NCI-H748 (cell line): ENCODE data around the gene GLT8D2.
"Not testable (repeated sequence)": the region's sequence is repeated elsewhere in the genome, so short reads cannot be mapped to it uniquely, and the experiment has no call there.

ENCODE experiments used
- DNase-seq: peaks from one replicate; lab custom pipeline; 2025; ENCODE audit not compliant: unreplicated experiment; lab: John Stamatoyannopoulos, UW

GLT8D2 gene

DNA sequence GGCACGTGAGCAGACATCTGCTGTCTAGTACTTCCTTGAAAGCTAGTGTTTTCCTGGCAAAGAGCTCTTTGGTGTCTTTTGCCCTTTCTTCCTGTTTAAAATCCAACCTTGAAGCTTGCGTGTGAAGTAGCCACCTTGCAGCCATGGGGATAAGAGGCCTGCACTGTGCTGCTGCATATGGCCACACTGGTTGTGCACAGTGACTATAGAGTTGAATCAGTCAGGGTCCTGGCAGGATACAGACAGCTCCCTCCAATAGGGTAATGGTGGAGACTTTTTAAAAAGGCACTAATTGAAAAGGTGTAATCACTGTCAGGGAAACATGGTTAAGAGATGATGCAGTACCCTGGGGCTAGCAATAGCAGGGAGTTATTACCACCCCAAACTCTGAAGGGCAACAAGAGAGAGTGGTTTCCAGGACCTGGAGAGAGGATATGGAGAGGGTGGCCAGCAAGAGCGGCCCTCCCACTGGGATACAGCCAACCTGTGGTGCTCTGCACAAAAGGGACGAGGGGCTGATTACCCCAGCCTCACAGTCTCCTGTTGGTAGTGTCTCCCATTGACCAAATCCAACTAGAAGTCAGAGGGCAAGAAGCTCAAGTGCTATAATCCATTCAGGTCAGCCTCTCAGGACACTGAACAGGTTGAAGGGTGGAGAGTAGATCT is 4.8 kb upstream of the GLT8D2 start:
- DNase-seq = no peak

DNA sequence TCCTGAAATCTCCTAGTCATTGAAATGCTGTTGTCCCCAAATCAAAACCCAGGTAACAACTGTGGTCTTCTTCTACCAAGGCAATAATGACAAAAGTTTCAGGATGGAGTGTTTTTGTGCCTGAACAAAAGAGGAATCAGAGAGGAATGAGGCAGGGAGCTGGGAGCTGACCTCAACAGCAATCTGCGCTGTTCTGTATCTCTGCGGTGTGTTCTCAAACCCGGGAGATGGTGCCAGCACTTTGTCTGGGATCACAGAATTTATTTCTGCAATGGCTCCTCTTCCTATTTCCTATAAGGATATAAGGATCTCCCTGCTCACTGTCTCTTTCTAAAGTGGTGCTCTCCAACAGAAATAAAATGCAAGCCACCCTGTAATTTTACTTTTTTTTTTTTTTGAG is 449 bp upstream of the GLT8D2 start:
- DNase-seq = no peak

DNA sequence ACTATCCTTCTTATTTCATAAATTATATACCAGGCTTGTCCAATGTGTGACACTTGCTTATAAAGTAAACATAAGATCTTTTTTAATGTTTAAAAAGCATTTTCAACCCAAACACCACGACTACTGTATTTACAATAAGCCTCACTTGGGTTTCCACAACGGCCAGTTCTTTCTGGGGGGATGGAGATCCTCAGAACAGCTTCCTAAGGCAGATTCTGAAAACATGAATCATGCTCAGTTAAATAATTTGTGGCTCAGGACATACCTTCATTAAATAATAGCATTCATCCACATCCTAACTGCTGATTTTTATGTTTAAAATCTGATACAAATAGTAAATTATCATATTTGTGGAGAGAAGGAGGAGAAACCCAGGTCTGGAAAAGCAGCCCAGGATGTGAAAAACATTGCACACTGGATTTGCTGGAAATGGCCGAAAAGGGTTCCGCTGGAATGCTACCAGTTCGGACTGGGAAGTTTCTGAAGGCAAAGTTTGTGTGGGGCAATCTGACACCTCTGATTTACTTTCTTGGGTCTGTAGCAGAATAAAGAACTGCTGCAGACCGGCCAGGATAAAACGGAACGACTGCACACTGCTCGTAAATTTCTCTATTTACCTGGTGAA is 597 bp downstream of the GLT8D2 start:
- no peak for DNase-seq

DNA sequence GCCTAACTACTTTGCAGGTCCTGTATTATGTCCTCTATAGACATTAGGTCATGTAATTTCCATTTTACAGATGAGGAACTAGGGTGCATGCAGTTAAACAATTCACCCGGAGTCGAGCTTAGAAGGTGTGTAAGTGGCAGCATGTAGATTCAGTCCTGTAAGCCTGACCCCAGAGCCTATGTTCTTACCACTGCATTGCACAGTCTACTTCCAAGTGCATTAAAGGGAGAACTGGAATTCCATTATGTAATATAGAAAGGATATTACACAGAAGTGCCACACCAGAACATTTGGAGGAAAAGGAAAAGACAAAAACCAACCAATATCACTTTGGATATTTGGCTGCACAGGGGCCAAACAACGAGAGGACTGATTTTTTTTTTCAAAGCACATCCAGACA is 1.2 kb downstream of the GLT8D2 start:
- no peak for DNase-seq

DNA sequence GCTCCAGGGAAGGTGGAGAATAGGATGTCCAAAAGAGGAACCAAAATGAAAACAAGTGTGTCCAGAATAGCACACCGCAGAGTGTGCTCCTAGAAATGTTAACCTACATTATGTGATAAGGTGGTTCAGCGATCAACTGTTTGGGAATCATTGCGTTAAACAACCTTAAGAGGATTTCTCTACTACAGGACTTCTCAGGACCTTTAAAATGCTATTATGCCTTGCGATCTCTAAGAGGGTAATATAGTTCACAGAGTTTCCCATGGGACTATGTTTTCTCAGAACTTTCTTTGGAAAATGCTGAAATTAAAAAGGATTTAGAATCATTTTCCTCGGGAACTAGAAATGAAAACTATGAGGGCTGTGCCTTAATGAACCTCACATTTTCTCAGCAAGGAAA is 1.8 kb downstream of the GLT8D2 start:
- DNase-seq = no peak

DNA sequence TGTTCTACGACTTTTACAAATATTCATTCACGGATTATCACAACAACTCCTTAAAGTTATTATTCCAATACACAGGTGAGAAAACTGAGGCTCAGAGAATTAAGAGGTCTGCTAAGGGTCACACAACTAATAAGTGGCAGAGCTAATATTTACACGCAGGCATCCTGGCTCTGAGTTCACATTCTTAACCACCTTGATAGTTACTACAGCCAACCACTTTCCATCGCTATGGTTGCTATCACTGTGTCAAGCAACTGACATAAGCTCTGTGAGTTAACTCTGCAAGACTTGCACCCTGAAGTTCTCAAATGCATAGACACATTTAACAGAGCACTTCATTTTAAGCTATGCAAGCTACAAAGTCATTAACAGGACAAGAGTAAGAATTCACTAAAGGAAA is 3.7 kb downstream of the GLT8D2 start:
- DNase-seq = no peak

DNA sequence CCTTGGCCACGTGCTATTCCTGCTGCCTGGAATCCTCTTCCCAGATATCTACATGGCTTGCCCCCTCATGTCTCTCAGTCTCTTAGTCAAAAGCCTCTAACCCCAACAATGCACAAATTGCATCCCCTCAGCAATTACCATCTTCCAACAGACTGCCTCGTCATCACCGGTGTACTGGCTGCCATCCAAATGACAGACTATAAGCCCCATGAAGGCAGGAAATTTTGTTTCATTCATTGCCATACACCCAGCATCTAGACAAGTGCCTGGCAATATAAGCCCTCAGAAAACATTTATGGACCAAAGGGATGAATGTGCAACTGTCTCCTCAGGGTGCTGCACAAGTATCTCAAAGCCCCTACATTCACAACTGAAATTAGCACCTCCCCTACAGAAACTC is 5.8 kb downstream of the GLT8D2 start:
- no peak for DNase-seq

DNA sequence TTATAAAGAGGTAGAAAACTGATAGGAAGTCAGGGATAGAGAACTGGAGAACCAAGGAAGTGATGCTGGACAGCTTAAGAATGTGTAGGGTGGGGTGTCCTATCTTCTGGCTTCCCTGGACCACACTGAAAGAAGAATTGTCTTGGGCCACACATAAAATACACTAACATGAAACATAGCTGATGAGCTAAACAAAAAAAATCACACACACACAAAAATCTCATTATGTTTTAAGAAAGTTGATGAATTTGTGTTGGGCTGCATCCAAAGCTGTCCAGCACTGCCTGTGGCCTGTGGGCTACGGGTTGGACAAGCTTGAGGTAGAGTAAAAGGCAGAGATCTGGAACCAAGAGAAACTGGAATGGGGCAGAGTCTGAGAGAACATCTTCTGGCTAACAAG is 7.4 kb downstream of the GLT8D2 start:
- no peak for DNase-seq

DNA sequence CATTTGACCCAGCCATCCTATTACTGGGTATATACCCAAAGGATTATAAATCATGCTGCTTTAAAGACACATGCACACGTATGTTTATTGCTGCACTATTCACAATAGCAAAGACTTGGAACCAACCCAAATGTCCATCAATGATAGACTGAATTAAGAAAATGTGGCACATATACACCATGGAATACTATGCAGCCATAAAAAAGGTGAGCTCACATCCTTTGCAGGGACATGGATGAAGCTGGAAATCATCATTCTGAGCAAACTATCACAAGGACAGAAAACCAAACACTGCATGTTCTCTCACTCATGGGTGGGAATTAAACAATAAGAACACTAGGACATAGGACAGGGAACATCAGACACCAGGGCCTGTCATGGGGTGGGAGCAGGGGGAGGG is 10.2 kb downstream of the GLT8D2 start:
- DNase-seq = not testable (repeated sequence)

DNA sequence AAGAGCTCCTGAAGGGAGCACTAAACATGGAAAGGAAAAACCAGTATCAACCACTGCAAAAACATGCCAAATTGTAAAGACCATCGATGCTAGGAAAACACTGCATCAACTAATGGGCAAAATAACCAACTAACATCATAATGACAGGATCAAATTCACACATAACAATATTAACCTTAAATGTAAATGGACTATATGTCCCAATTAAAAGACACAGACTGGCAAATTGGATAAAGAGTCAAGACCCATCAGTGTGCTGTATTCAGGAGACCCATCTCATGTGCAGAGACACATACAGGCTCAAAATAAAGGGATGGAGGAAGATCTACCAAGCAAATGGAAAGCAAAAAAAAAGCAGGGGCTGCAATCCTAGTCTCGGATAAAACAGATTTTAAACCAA is 13.8 kb downstream of the GLT8D2 start:
- not testable (repeated sequence) for DNase-seq

DNA sequence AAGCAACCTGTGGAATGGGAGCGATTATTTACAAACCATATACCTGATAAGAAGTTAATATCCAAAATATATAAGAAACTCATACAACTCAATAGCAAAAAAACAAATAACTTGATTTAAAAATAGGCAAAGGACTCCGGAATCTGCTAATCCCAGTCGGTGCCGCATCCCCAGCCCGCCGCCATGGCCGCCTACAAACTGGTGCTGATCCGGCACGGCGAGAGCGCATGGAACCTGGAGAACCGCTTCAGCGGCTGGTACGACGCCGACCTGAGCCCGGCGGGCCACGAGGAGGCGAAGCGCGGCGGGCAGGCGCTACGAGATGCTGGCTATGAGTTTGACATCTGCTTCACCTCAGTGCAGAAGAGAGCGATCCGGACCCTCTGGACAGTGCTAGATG is 19.4 kb downstream of the GLT8D2 start:
- DNase-seq = not testable (repeated sequence)

DNA sequence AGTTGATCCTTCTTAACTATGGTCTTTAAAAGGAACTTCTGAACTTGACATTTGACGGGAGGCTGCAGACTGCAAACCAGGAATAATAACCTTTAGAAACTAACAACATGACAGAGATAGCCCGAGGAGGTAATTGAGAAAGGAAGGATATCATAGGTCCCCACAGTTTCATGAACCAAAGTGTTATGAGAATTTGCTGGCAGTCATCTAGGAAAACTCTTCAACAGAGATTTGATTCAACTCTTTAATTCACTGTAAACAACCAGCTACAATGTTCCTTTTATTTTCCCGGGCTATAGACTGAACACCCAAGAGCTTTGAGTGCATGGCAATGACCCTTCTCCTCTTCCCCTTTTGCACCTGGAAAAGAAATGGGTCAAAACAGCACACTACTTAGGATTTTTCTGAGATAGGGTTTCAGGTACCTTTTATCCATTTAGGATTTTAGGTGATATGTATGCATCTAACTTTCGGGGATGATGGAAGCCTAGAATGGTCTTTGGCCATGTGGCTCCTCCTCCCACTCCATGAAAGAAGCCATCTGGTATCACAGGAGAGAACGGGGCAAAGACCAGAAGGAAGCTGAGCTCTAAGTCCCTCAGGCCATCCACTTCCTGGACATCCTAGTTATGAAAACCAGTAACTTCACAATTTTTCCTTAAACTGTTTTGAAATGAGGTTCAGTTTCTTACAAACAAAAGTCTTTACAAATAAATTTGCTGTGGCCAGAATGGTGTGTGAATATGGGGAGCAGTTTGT is 23.0 kb downstream of the GLT8D2 start:
- DNase-seq = no peak

DNA sequence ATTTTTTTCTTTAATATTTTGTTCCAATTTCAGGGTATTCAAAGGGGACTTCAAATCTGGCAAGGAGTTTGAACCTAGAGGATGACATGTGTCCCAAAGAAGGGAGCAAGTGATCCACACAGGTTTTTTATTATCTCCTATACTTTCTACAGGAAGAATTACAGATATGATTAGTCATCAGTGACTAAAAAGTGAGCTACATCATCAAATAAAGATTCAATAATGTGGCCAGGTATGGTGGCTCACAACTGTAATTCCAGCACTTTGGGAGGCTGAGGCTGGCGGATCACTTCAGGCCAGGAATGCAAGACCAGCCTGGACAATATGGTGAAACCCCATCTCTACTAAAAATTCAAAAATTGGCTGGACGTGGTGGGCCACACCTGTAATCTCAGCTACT is 24.2 kb downstream of the GLT8D2 start:
- no peak for DNase-seq

DNA sequence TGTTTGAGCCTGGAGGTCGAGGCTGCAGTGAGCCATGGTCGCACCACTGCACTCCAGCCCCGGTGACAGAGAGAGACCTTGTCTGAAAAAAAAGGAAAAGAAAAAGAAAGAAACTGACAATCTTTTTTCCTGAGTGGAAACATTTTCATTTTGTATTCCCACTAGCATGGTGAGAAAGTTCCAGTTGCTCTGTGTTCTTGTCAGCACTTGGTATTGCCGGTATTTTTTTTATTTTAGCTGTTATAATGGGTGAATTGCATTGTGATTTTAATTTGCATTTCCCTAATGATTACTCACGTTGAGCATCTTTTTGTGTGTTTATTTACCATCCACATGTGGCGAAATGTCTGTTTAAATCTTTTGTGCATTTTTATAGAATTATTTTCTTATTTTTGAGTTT is 25.6 kb downstream of the GLT8D2 start:
- DNase-seq = no peak

DNA sequence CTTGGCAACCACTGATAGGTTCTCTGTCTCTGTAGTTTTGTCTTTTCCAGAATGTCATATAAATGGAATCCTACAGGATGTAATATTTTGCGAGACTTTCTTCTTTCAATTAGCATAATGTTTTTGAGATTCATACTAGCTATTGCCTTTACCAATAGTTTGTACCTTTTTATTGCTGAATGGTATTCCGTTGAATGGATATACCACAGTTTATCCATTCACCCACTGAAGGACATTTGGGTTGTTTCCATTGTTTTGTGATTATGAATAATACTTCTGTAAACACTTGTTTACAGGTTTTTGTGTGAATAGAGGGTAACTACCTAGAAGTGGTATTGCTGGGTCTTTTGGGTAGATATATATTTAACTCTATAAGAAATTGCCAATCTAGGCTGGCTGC is 26.3 kb downstream of the GLT8D2 start:
- no peak for DNase-seq

DNA sequence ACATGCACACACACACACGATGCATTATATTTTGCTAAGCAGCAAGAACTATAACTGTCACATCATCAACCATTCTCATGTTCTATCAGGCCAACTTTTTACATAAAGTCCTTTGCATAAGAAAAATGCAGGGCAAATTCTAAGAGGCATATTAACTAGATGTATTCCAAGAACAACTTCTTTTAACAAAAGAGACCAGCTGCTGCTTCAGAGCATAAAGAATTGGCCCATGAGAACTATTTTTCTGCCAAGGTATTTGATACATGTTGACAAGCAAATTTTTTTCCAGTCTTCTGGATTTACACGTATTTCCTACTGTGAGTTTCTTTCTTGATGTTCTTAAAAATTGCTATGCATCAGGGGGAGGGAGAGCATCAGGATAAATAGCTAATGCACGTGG is 27.2 kb downstream of the GLT8D2 start:
- no peak for DNase-seq

DNA sequence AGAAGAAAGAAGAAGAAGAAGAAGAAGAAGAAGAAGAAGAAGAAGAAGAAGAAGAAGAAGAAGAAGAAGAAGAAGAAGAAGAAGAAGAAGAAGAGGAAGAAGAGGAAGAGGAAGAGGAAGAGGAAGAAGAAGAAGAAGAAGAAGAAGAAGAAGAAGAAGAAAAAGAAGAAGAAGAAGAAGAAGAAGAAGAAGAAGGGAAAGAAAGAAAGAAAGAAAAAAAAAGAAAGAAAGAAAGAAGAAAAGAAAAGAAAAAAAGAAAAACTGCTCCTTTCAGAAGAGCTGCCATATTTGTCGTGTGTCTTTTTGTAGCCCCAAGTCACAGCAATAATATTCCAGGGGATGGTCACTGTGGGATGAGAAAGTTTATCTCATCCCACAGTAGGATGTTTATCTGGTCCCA is 28.1 kb downstream of the GLT8D2 start:
- DNase-seq = not testable (repeated sequence)

DNA sequence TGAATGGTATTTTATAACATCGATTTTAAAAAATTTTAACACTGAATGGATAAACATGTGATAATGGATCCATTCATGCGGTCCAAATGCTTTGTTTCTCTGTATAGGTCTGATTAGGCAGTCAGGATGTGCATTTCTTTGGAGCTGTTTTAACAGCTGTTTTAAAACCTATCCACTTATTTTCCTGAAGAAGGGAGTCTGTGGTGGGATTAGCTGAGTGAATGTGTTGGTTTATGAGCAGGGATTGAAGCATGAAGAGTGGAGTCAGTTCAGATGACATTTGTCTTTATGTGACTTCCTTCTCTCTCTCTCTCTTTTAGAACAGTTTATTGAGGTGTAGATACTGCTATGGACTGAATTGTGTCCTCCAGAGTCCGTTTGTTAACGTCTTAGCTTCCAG is 37.7 kb downstream of the GLT8D2 start:
- DNase-seq = no peak

DNA sequence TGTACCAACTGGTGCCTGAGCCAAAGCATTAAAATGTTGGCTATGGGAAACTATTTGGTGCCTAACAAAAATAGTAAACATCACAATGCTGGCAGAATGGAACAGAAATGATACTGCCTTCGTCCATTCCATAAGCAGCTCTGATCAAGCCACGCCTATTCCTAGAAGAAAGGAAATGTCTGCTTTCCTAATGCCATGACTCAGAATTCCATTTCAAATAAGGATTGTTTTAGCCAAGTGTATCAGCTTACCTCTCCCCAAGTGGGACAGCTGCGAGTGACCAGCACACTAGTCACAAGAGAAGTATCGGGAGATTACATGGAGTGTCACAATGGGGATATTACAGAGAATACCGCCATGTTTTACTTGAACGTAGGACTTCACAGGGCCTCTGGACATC is 38.7 kb downstream of the GLT8D2 start:
- DNase-seq = no peak

DNA sequence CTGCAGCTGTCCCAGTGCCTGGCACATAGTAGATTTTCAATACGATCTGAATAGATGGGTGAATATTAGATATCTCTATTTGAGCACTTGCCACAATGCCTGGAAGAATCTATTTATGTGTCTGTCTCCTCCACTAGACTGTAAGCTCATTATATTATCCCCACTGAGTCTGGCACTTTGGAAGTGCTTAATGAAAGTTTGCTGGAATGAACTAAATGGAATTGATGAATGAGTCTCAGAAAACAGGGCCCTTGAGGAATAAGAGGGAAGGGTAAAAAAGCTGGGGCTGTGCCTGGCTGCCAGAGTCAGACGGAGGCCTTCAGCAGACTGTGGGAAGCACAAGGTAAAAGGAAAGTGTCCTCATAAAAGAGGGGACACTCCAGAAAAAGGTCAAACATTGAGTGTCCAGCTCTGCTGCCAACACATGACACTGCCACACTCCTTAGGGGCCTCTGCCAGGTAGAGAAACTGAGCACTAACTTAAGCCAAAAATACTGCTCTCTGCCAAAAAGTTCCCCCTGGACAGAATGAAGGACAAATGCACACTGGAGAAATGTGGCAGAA is 39.3 kb downstream of the GLT8D2 start:
- DNase-seq = no peak

DNA sequence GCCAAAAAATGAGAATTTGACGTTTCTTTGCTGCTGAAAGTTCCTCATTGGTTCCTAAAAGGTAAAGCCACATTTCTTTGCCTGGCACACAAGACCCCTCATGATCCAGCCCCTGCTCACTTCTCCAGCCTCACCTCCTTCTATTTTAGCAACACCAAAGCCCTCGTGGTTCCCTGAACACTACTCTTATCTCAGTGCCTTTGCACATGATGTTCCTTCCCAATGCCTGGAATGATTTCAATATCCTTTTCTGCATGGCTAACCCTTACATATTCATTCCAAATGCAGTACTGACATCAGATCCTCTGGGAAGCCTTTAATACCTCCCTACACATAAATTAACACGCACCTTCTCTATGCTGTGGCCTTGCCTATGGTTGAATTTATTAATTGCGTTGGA is 39.9 kb downstream of the GLT8D2 start:
- DNase-seq = no peak

DNA sequence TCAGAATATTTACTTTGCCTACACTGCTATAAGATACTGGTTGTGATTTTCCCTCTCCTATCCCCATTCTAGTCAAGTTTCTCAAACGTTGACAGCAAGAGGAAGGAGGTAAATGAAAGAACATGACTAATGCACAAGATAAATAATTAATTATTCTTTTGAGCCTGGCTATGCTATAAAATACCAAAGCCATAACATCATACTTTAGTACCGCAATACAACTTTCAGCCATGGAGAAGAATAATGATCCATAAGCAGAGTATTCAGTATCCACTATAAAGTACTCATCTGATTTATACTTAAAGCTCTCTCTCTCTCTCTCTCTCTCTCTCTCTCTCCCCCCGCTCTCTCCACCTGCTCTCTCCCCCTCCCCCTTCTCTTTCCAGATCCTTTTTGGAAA is 43.1 kb downstream of the GLT8D2 start:
- no peak for DNase-seq
